ENCODE data around the gene TRIM7. TPM values are rescaled to one million over a fixed set of nuclear protein-coding genes. Genes with fewer than 3 reads are reported as not detected.
"Not testable (repeated sequence)": the region's sequence is repeated elsewhere in the genome, so short reads cannot be mapped to it uniquely, and the experiment has no call there.

TRIM7 gene
- total RNA-seq, 2 experiments from 2014 or later = 3.4 to 3.8 TPM

DNA sequence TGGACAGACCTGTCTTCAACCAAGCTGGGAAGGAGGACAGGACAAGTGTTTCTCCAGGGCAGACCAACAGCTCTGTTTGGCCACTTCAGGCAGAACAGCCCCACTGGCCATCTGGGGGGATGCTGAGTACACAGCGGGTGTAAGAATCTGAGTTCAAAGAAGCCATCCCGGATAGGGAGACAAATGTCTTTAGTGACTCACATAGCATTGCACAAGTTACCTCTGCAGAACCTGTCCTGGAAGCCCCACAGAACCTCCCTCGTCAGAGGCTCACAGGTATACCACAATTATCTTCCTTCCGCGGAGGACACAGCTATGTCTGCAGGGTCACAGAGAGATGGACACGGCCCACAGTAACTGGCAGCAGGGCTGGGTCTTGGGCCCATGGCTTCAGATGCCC lies 55.6 kb downstream of the TRIM7 start:
- Histone ChIP-seq H3K4me3 (ENCODE audit: low read length) (no peak overlapping the region), H3K9me3 (ENCODE audit: control insufficient read depth in 1 of 2, insufficient read depth in 1 of 2, low read length in 2 of 2) (peaks cover 0 to 7% of the 10 kb centered on the region in 2 experiments), H3K27ac (ENCODE audit: low read depth in 1 of 2, low read length in 2 of 2) (no peak overlapping the region), H3K27me3 (ENCODE audit: control insufficient read depth in 1 of 2, insufficient read depth in 2 of 2, low read length in 2 of 2) (peaks cover 0 to 22% of the 10 kb centered on the region in 2 experiments), H3K4me1 (ENCODE audit: insufficient read depth, low read length) (no peaks in the 10 kb centered on the region), H3K36me3 (ENCODE audit: insufficient read depth, low read length) (no peaks in the 10 kb centered on the region)
- Mint-ChIP-seq H3K4me3 (no peak overlapping the region), H3K36me3 (ENCODE audit: low read depth) (no peaks in the 10 kb centered on the region), H3K27me3 (peaks cover 40% of the 10 kb centered on the region), H3K4me1 (ENCODE audit: low read depth) (peaks cover 5% of the 10 kb centered on the region), H3K9me3 (no peaks in the 10 kb centered on the region), H3K27ac (no peak overlapping the region)
- TF ChIP-seq, protein P1, sequence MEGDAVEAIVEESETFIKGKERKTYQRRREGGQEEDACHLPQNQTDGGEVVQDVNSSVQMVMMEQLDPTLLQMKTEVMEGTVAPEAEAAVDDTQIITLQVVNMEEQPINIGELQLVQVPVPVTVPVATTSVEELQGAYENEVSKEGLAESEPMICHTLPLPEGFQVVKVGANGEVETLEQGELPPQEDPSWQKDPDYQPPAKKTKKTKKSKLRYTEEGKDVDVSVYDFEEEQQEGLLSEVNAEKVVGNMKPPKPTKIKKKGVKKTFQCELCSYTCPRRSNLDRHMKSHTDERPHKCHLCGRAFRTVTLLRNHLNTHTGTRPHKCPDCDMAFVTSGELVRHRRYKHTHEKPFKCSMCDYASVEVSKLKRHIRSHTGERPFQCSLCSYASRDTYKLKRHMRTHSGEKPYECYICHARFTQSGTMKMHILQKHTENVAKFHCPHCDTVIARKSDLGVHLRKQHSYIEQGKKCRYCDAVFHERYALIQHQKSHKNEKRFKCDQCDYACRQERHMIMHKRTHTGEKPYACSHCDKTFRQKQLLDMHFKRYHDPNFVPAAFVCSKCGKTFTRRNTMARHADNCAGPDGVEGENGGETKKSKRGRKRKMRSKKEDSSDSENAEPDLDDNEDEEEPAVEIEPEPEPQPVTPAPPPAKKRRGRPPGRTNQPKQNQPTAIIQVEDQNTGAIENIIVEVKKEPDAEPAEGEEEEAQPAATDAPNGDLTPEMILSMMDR (IDR thresholded peaks at IDR 0.05) = no peak
- no peak for DNase-seq
- intact Hi-C loops (cut with DNase I, micrococcal nuclease) = no loop called here
- ChIA-PET CTCF (no interaction called here), POLR2A (no interaction called here)
- no peak for ATAC-seq (ENCODE audit: poor library complexity)

DNA sequence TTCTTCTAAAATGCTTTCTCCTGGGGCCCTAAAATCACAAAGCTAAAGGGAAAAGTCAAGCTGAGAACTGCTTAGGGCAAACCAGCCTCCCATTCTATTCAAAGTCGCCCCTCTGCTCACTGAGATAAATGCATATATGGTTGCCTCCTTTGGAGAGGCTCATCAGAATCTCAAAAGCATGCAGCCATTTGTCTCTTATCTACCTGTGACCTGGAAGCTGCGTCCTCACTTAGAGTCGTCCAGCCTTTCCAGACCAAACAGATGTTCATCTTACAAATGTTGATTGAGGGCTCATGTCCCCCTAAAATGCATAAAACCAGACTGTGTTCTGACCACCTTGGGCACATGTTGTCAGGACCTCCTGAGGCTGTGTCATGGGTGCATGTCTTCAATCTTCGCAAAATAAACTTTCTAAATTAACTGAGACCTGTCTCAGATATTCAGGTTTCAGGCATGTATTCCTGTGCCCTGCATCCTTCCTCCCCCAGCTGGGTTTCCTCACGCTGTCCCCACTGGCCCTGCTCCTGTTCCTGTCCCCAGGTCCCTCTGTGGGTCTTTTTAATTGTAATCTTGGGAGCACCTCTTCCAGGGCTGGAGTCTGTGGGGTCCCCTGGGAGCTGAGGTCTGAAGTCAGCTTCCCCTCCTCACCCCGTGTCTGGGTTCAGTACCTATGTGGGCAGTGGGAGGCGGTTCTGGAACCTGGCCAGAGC lies 57.9 kb downstream of the TRIM7 start, which contains the start of gene OR2V2:
Gene OR2V2, plus strand, starts transcription at position 660 of the 710 bp plus-strand sequence. CDS start 7,357 bp downstream, outside the sequence.
- ATAC-seq (ENCODE audit: poor library complexity); H3K4me1 ChIP-seq (ENCODE audit: insufficient read depth, low read length); H3K27ac ChIP-seq (ENCODE audit: low read depth in 1 of 2, low read length in 2 of 2); H3K4me3 ChIP-seq (ENCODE audit: low read length); H3K9me3 ChIP-seq (ENCODE audit: control insufficient read depth in 1 of 2, insufficient read depth in 1 of 2, low read length in 2 of 2); DNase-seq; H3K4me1 Mint-ChIP-seq (ENCODE audit: low read depth); H3K9me3 Mint-ChIP-seq; H3K27ac Mint-ChIP-seq; intact Hi-C loops (cut with DNase I, micrococcal nuclease); H3K36me3 Mint-ChIP-seq (ENCODE audit: low read depth); CTCF ChIA-PET; POLR2A ChIA-PET; H3K4me3 Mint-ChIP-seq; H3K36me3 ChIP-seq (ENCODE audit: insufficient read depth, low read length): not testable (repeated sequence)
- H3K27me3 Mint-ChIP-seq = peaks cover 61% of the 10 kb centered on the region
- H3K27me3 ChIP-seq (ENCODE audit: control insufficient read depth in 1 of 2, insufficient read depth in 2 of 2, low read length in 2 of 2) = peaks cover 7 to 20% of the 10 kb centered on the region in 2 experiments

DNA sequence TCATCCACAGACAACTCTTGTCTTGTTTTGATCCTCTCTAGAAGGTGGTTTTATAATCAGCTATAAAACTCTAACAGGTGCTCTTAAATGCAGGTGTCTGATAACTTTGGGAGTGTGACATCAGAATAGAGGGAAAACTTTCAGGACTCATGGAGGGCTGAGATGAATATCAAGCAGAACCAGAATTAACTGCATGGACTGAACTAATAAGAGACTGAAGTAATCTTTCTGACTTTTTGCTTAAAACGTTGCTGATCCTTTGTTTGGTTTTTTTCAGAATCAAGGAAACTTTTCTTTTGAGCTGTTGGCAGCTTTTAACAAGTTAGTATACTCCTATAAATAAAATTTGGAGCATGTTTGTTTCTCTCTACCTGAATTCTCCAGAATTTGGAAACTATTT lies 59.9 kb downstream of the TRIM7 start:
- no peak for ATAC-seq (ENCODE audit: poor library complexity)
- intact Hi-C loops (cut with DNase I, micrococcal nuclease) = no loop called here
- Histone ChIP-seq H3K9me3 (ENCODE audit: control insufficient read depth in 1 of 2, insufficient read depth in 1 of 2, low read length in 2 of 2) (peaks cover 6 to 7% of the 10 kb centered on the region in 2 experiments), H3K4me3 (ENCODE audit: low read length) (no peak overlapping the region), H3K36me3 (ENCODE audit: insufficient read depth, low read length) (no peaks in the 10 kb centered on the region), H3K27ac (ENCODE audit: low read depth in 1 of 2, low read length in 2 of 2) (no peak overlapping the region), H3K27me3 (ENCODE audit: control insufficient read depth in 1 of 2, insufficient read depth in 2 of 2, low read length in 2 of 2) (peaks cover 7 to 26% of the 10 kb centered on the region in 2 experiments), H3K4me1 (ENCODE audit: insufficient read depth, low read length) (no peaks in the 10 kb centered on the region)
- DNase-seq = no peak
- Mint-ChIP-seq H3K9me3 (peaks cover 2% of the 10 kb centered on the region), H3K36me3 (ENCODE audit: low read depth) (no peaks in the 10 kb centered on the region), H3K27ac (no peak overlapping the region), H3K4me1 (ENCODE audit: low read depth) (no peaks in the 10 kb centered on the region), H3K4me3 (no peak overlapping the region), H3K27me3 (peaks cover 76% of the 10 kb centered on the region)
- ChIA-PET CTCF (no interaction called here), POLR2A (no interaction called here)
- TF ChIP-seq, protein P1 (IDR thresholded peaks at IDR 0.05) = no peak

Small RNA genes within 50 kb of the gene (microRNA-seq; reads per million reads assigned to microRNA genes)
- 1.2 reads per million for gene MIR4638 (ENCODE audit: borderline microRNAs expressed, borderline replicate concordance)

Other genes with a start within 250 kb of the TRIM7 start
- gene BTNL3, start 216.3 kb downstream of the TRIM7 start, total RNA-seq = not detected
- not detected for gene BTNL9, start 164.9 kb downstream of the TRIM7 start, total RNA-seq
- gene OR2V1, start 74.0 kb downstream of the TRIM7 start, total RNA-seq = not detected
- gene OR2V2, start 57.6 kb downstream of the TRIM7 start, total RNA-seq = not detected
- 10 to 100 TPM; 21.4 to 24.0 TPM for gene TRIM41, start 18.1 kb upstream of the TRIM7 start, total RNA-seq
- 1,000 to 10,000 TPM; 2,499 to 2,682 TPM for gene RACK1, start 38.7 kb upstream of the TRIM7 start, total RNA-seq
- gene TRIM52, start 55.9 kb upstream of the TRIM7 start, total RNA-seq = 10 to 100 TPM; 35.9 to 37.6 TPM
- not detected for gene OR4F3, start 162.1 kb upstream of the TRIM7 start, total RNA-seq

All from CD4-positive, alpha-beta T cell (primary cell).